ENCODE data around the gene SLC22A31. TPM values are rescaled to one million over a fixed set of nuclear protein-coding genes. Genes with fewer than 3 reads are reported as not detected.
A peak's percentile ranks its signal among the peaks of the same experiment; 100 is the strongest.
"Not testable (repeated sequence)": the region's sequence is repeated elsewhere in the genome, so short reads cannot be mapped to it uniquely, and the experiment has no call there.

Gene SLC22A31
- total RNA-seq, 1 donor from 2014 or later: not detected

- no peak for ATAC-seq
- peak; percentile 53 for DNase-seq (ENCODE audit: missing footprints)
- intact Hi-C loops (cut with DNase I): no loop called here
Observed at GRCh38 chr16:89197033-89197632, 3.2 kb downstream of the SLC22A31 start.

- intact Hi-C loops (cut with DNase I): no loop called here
- ATAC-seq (no peak), DNase-seq (ENCODE audit: missing footprints) (no peak)
Observed at GRCh38 chr16:89195521-89196171, 4.7 kb downstream of the SLC22A31 start.

- DNase-seq (ENCODE audit: missing footprints): peak; percentile 55
- ATAC-seq: no peak
- intact Hi-C loops (cut with DNase I): no loop called here
Observed at GRCh38 chr16:89194340-89195311, 5.7 kb downstream of the SLC22A31 start.

DNA sequence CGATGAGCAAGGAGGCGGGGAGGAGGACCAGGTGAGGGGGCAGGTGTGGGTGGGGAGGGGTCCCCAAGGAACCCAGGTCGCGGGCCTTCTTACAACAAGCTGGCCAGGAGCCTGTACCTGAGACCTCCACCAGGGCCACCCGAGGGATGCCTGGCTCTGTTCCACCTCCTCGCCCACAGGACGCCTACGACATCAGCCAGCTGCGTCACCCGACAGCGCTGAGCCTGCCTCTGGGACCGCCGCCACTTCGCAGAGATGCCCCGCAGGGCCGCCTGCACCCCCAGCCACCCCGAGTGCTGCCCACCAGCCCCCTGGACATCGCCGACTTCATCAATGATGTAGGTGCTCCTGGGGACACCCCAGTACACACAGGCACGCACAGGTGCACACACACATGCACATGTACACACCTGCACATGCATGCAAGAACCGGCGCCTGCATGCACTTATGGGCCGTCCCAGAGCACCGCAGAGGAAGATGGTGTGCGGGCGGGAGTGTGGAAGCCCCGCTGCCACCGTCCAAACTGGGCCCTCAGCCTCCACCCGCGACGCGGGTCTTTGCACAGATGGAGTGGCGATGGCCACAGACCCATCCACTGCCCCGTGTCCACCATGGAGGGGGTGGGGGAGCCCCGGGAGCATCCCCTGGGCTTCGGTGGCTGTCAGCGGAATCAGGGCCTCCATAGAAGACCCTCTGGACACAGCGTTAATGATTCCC, 6.6 kb downstream of the SLC22A31 start:
- ATAC-seq (no peak), DNase-seq (ENCODE audit: missing footprints) (peak; percentile 53)
- intact Hi-C loops (cut with DNase I): no loop called here

GRCh38 chr16:89192956-89193575, 7.3 kb downstream of the SLC22A31 start:
- ATAC-seq (peak; percentile 32), DNase-seq (ENCODE audit: missing footprints) (peak; percentile 76)
- intact Hi-C loops (cut with DNase I): no loop called here

- peak; percentile 43 for ATAC-seq
- intact Hi-C loops (cut with DNase I): not testable (repeated sequence)
- peak; percentile 65 for DNase-seq (ENCODE audit: missing footprints)
Observed at GRCh38 chr16:89192186-89192955, 8.0 kb downstream of the SLC22A31 start.

GRCh38 chr16:89191901-89192185, 8.5 kb downstream of the SLC22A31 start:
- intact Hi-C loops (cut with DNase I): no loop called here
- ATAC-seq (no peak), DNase-seq (ENCODE audit: missing footprints) (no peak)

DNA sequence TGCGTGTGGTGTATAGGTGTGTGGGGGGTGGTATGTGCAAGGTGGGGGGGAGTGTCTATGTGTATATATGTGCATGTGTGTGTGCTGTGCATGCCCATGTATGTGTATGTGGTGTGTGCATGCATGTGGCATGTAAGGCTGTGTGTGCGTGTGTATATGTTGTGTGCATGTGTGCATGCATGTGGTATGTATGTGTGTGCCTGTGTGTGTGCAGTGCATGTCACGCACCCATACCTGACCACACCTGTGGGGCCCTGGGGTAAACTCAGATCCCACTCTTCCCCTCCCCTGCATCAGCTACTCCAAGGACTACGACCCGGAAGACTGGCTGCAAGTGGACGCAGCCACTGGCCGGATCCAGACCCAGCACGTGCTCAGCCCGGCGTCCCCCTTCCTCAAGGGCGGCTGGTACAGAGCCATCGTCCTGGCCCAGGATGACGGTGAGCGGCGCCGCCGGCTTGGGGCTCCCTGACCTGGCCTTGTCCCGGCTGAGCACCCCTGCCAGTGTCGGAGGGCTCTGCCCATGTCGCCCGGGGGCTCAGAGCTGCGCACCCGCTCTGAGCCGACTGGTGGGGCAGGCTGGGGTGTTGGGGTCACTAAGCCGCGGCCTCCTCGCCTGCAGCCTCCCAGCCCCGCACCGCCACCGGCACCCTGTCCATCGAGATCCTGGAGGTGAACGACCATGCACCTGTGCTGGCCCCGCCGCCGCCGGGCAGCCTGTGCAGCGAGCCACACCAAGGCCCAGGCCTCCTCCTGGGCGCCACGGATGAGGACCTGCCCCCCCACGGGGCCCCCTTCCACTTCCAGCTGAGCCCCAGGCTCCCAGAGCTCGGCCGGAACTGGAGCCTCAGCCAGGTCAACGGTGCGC, 9.1 kb downstream of the SLC22A31 start:
- ATAC-seq (no peak), DNase-seq (ENCODE audit: missing footprints) (peak; percentile 66)
- intact Hi-C loops (cut with DNase I): no loop called here

GRCh38 chr16:89190150-89190958, 10.0 kb downstream of the SLC22A31 start:
- DNase-seq (ENCODE audit: missing footprints): peak; percentile 21
- intact Hi-C loops (cut with DNase I): no loop called here
- no peak for ATAC-seq

DNA sequence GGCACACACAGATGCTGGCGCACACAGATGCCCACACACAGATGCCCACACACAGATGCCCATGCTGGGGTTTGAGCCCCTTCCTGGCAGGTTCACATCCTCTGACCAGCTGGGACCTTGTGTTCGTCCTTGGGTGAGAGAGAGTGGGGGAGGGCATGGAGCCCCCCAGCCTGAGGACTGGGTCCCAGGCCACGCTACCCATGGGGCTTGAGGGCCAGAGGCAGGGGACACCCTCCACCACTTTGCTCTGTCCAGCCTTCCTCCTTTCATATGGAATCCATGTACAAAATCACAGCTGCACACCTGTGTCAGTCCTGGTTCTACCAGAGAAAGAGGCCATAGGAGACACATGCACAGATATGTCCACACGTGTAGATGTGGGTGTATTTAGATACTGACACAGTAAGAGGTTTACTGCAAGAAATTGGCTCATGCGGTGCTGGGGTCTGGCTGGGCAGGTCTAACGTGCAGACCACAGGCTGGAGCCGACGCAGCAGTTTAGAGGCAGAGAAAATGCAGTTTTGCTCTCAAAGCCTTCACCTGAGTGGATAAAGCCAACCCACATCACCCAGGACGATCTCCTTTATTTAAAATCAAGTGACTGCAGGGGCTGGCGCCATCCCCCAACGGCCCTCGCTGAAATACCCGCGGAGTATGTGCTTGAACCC, 10.8 kb downstream of the SLC22A31 start:
- DNase-seq (ENCODE audit: missing footprints): no peak
- ATAC-seq: no peak
- intact Hi-C loops (cut with DNase I): no loop called here

- ATAC-seq; DNase-seq (ENCODE audit: missing footprints); intact Hi-C loops (cut with DNase I): not testable (repeated sequence)
Observed at GRCh38 chr16:89188471-89189357, 11.6 kb downstream of the SLC22A31 start.

DNA sequence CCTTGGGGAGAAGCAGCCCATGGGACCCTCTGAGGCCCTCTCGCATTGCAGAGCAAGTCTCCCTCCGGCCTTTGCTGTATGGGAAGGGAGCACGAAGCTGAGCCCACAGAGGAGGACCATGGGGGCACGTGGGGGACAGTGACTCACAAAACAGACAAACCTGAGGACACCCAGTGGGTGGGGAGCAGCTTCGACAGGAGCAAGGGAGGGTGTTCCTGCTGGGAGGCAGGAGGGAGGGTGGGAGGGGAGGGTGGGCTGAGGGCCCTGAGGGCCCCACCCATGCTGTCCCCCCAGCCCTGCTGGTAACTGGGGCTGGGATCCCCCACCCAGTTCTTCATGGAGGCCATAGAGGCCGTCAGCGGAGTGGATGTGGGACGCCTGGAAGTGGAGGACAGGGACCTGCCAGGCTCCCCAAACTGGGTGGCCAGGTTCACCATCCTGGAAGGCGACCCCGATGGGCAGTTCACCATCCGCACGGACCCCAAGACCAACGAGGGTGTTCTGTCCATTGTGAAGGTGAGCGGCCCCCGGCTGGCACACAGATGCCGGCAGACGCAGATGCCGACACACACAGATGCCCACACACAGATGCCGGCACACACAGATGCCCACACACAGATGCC, 12.5 kb downstream of the SLC22A31 start:
- ATAC-seq (no peak), DNase-seq (ENCODE audit: missing footprints) (no peak)
- intact Hi-C loops (cut with DNase I): no loop called here

DNA sequence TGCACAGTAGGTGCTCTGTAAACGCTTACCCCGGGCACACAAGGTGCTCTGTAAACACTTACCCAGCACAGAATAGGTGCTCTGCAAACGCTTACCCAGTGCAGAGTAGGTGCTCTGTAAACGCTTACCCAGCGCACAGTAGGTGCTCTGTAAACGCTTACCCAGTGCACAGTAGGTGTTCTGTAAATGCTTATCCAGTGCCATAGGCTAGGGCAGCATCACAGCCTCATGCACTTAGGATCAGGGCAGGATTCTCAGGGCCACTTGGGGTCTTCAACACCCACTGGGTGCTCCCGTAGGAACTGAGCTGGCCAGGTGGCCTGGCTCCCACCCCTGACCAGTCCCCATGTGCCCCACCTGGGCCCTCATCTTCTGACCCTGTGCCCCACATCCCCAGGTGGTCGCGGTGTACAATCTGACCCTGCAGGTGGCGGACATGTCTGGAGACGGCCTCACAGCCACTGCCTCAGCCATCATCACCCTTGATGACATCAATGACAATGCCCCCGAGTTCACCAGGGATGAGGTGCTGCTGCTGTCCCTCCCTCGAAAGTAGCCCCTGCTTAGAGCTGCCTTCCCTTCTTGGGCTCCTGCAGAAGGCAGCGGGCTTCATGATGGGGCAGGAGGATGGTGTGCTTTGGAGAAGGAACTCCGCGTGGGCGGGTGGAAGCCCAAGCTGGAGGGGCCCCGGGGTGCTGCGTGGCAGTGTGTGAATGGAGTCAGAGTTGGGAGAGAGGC, 13.1 kb downstream of the SLC22A31 start:
- no peak for DNase-seq (ENCODE audit: missing footprints)
- ATAC-seq: no peak
- intact Hi-C loops (cut with DNase I): no loop called here

DNA sequence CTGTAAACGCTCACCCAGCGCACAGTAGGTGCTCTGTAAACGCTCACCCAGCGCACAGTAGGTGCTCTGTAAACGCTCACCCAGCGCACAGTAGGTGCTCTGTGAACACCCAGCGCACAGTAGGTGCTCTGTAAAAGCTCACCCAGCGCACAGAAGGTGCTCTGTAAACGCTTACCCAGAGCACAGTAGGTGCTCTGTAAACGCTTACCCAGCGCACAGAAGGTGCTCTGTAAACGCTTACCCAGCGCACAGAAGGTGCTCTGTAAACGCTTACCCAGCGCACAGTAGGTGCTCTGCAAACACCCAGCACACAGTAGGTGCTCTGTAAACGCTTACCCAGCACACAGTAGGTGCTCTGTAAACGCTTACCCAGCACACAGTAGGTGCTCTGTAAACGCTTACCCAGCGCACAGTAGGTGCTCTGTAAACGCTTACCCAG, 13.7 kb downstream of the SLC22A31 start:
- ATAC-seq; intact Hi-C loops (cut with DNase I); DNase-seq (ENCODE audit: missing footprints): not testable (repeated sequence)
